Mesothelial cell of epicardium (in vitro differentiated cells): ENCODE measurements around the gene LIPN. TPM values are rescaled to one million over a fixed set of nuclear protein-coding genes. Genes with fewer than 3 reads are reported as not detected.

Source experiments
- DNase-seq, 2 experiments: peaks; one replicate each; pipeline ENCODE4 v3.0.0; 2021; ENCODE audit warnings: low spot score in 2 of 2; ENCODE audit not compliant: unreplicated experiment in 2 of 2
- H3K27ac Mint-ChIP-seq: 2 replicates; pipeline ENCODE4 v1.8.0; 2021; ENCODE audit warnings: mixed read lengths
- H3K27me3 Mint-ChIP-seq: 2 replicates; pipeline ENCODE4 v1.8.0; 2021; ENCODE audit warnings: low read depth, mixed read lengths
- H3K36me3 Mint-ChIP-seq: 2 replicates; pipeline ENCODE4 v1.8.0; 2021; ENCODE audit warnings: mixed read lengths
- H3K4me1 Mint-ChIP-seq: 2 replicates; pipeline ENCODE4 v1.8.0; 2021; ENCODE audit warnings: mixed read lengths
- H3K4me3 Mint-ChIP-seq: 2 replicates; pipeline ENCODE4 v1.8.0; 2021; ENCODE audit warnings: mild to moderate bottlenecking, moderate library complexity, mixed read lengths
- H3K9me3 Mint-ChIP-seq: 2 replicates; pipeline ENCODE4 v1.8.0; 2021; ENCODE audit warnings: mixed read lengths
- total RNA-seq: library from RNA; stranded (reverse); gene quantifications from 3 replicates; pipeline ENCODE4 v1.2.1, GENCODE V29; 2021
- TF ChIP-seq, protein P1 (sequence below): fragments of 200-600 bp; sonication (generic); IDR thresholded peaks from one replicate; pipeline ENCODE4 v1.5.0; 2021; ENCODE audit warnings: antibody characterized with exemption; ENCODE audit not compliant: unreplicated experiment

LIPN gene
- total RNA-seq, 1 donor from 2014 or later: not detected

DNA sequence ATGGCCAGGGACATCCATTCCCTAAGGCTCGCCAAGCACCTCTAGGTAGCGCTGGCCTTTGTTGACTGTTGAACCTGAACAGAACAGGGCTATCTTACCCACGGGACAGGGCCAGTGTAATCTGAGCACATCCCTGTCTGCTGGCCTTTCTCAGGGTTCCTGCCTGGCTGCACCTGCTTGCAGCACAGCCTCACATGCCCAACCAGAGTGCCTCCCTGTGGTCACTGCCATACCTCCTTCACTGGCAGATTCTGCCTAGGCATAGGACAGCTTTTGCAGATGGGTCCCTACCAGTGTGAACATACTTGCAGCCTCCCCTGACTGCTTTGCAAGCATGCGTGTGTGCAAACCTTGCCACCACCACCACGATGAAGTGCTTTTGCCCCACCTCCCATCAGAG lies 15.8 kb upstream of the LIPN start:
- Mint-ChIP-seq H3K4me3 (no peak overlapping the region), H3K27ac (no peak overlapping the region), H3K9me3 (peaks cover 34% of the 10 kb centered on the region), H3K27me3 (peaks cover 35% of the 10 kb centered on the region), H3K4me1 (no peaks in the 10 kb centered on the region), H3K36me3 (no peaks in the 10 kb centered on the region)
- no peak for DNase-seq
- TF ChIP-seq, protein P1, sequence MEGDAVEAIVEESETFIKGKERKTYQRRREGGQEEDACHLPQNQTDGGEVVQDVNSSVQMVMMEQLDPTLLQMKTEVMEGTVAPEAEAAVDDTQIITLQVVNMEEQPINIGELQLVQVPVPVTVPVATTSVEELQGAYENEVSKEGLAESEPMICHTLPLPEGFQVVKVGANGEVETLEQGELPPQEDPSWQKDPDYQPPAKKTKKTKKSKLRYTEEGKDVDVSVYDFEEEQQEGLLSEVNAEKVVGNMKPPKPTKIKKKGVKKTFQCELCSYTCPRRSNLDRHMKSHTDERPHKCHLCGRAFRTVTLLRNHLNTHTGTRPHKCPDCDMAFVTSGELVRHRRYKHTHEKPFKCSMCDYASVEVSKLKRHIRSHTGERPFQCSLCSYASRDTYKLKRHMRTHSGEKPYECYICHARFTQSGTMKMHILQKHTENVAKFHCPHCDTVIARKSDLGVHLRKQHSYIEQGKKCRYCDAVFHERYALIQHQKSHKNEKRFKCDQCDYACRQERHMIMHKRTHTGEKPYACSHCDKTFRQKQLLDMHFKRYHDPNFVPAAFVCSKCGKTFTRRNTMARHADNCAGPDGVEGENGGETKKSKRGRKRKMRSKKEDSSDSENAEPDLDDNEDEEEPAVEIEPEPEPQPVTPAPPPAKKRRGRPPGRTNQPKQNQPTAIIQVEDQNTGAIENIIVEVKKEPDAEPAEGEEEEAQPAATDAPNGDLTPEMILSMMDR: no peak

- H3K9me3 Mint-ChIP-seq: peaks cover 49% of the 10 kb centered on the region
- no peak for DNase-seq
- H3K4me1 Mint-ChIP-seq: no peaks in the 10 kb centered on the region
- H3K27me3 Mint-ChIP-seq: peaks cover 25% of the 10 kb centered on the region
- H3K4me3 Mint-ChIP-seq: no peak overlapping the region
- no peaks in the 10 kb centered on the region for H3K36me3 Mint-ChIP-seq
- H3K27ac Mint-ChIP-seq: no peak overlapping the region
- TF ChIP-seq, protein P1: no peak
Observed at GRCh38 chr10:88745633-88746032, 14.2 kb upstream of the LIPN start.

- TF ChIP-seq, protein P1: no peak
- peaks cover 12% of the 10 kb centered on the region for H3K9me3 Mint-ChIP-seq
- H3K4me1 Mint-ChIP-seq: no peaks in the 10 kb centered on the region
- no peak overlapping the region for H3K27ac Mint-ChIP-seq
- H3K36me3 Mint-ChIP-seq: no peaks in the 10 kb centered on the region
- no peak for DNase-seq
- H3K27me3 Mint-ChIP-seq: peaks cover 7% of the 10 kb centered on the region
- H3K4me3 Mint-ChIP-seq: no peak overlapping the region
Observed at GRCh38 chr10:88754287-88754686, 5.5 kb upstream of the LIPN start.

DNA sequence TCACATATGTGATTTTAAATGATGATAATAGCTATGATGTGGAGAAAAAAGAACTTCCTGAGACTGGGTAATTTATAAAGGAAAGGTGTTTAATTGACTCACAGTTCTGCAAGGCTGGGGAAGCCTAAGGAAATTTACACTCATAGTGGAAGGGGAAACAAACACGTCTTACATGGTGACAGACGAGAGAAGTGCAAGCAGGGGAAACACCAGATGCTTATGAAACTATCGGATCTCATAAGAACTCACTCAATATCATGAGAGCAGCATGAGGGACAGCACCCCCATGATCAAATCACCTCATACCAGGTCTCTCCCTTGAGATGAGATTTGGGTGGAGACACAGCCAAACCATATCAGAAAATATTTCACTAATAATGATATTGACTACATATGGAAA lies 4.1 kb upstream of the LIPN start:
- H3K27ac Mint-ChIP-seq: no peak overlapping the region

DNA sequence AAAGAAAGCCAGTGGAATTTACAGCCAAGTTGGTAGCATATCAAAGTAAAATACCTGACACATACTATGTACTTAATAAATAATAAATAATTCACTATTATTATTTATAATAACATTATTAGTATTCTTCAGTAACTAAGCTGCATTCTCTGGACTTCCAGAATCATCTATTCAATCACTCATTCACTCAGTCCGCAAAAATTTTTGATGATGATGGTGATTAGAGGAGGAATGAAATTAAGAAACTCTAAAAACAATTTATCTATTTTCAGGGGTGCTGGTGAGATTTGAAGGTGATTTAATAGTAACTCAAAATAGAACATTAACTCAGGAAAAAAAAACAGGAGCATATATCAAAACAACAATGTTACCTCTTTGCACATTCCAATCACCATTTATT lies 3.2 kb upstream of the LIPN start:
- no peaks in the 10 kb centered on the region for H3K9me3 Mint-ChIP-seq
- H3K4me3 Mint-ChIP-seq: no peak overlapping the region
- TF ChIP-seq, protein P1: no peak
- H3K36me3 Mint-ChIP-seq: no peaks in the 10 kb centered on the region
- no peaks in the 10 kb centered on the region for H3K4me1 Mint-ChIP-seq
- no peak for DNase-seq
- no peak overlapping the region for H3K27ac Mint-ChIP-seq
- H3K27me3 Mint-ChIP-seq: peaks cover 7% of the 10 kb centered on the region

More for the DNA sequence above, 4.1 kb upstream of the LIPN start:
- H3K9me3 Mint-ChIP-seq: no peaks in the 10 kb centered on the region
- DNase-seq: no peak
- peaks cover 7% of the 10 kb centered on the region for H3K27me3 Mint-ChIP-seq
- TF ChIP-seq, protein P1: no peak
- H3K36me3 Mint-ChIP-seq: no peaks in the 10 kb centered on the region
- H3K4me1 Mint-ChIP-seq: no peaks in the 10 kb centered on the region
- no peak overlapping the region for H3K4me3 Mint-ChIP-seq

GRCh38 chr10:88762906-88763305 lies 3.1 kb downstream of the LIPN start:
- Mint-ChIP-seq H3K9me3 (no peaks in the 10 kb centered on the region), H3K27me3 (no peaks in the 10 kb centered on the region), H3K36me3 (no peaks in the 10 kb centered on the region), H3K4me1 (peaks cover 5% of the 10 kb centered on the region), H3K27ac (no peak overlapping the region), H3K4me3 (no peak overlapping the region)
- DNase-seq: no peak
- TF ChIP-seq, protein P1: no peak
